ENCODE data around the gene MUC3A. TPM values are rescaled to one million over a fixed set of nuclear protein-coding genes. Genes with fewer than 3 reads are reported as not detected.

MUC3A gene
- total and polyA plus RNA-seq, 8 donors: 0.45 to 527 (median 0.97) TPM

- Histone ChIP-seq H3K4me3 (no peak overlapping the region), H3K9me3 (no peaks in the 10 kb centered on the region), H3K36me3 (no peaks in the 10 kb centered on the region), H3K4me1 (peaks cover 15 to 22% (median 20%) of the 10 kb centered on the region in 4 donors), H3K27me3 (peaks cover 27 to 96% (median 57%) of the 10 kb centered on the region in 3 donors), H3K27ac (no peak overlapping the region)
- DNase-seq: no peak
- TF ChIP-seq POLR2AphosphoS5 (IDR thresholded peaks at IDR 0.05): no peak
- 73 to 79% (median 76%) methylated on average over 8 of the region's 8 CpGs for WGBS, 5 donors
- intact Hi-C loops (cut with DNase I; ENCODE audit: low total_unique reads): no loop called here
Observed at GRCh38 chr7:100963874-100964273, 14.5 kb downstream of the MUC3A start.

- Histone ChIP-seq H3K27me3 (peaks cover 27 to 96% (median 58%) of the 10 kb centered on the region in 3 donors), H3K4me3 (no peak overlapping the region), H3K9me3 (no peaks in the 10 kb centered on the region), H3K4me1 (peaks cover 15 to 22% (median 20%) of the 10 kb centered on the region in 4 donors), H3K27ac (no peak overlapping the region), H3K36me3 (no peaks in the 10 kb centered on the region)
- 32 to 51% (median 43%) methylated on average over 7 of the region's 7 CpGs for WGBS, 5 donors
- intact Hi-C loops (cut with DNase I; ENCODE audit: low total_unique reads): no loop called here
- DNase-seq: no peak
- TF ChIP-seq EP300 (IDR thresholded peaks at IDR 0.05) (no peak), POLR2AphosphoS5 (IDR thresholded peaks at IDR 0.05) (no peak), CTCF (IDR thresholded peaks at IDR 0.05) (no peak), POLR2A (IDR thresholded peaks at IDR 0.05) (no peak)
Observed at GRCh38 chr7:100964630-100965029, 15.3 kb downstream of the MUC3A start.

GRCh38 chr7:100965045-100965722, 15.8 kb downstream of the MUC3A start:
- 15 to 26% (median 20%) methylated on average over 23 to 25 of the region's 25 CpGs for WGBS, 5 donors
- intact Hi-C loops (cut with DNase I; ENCODE audit: low total_unique reads): no loop called here
- Histone ChIP-seq H3K9me3 (no peaks in the 10 kb centered on the region), H3K27ac (no peak overlapping the region), H3K36me3 (no peaks in the 10 kb centered on the region), H3K4me1 (peaks cover 15 to 22% (median 20%) of the 10 kb centered on the region in 4 donors), H3K27me3 (peaks cover 27 to 96% (median 64%) of the 10 kb centered on the region in 3 donors), H3K4me3 (peak overlapping the region in 2 of 4 donors; percentile 39 to 50)
- TF ChIP-seq POLR2A (IDR thresholded peaks at IDR 0.05): no peak
- TF ChIP-seq POLR2AphosphoS5 (IDR thresholded peaks at IDR 0.05): no peak
- TF ChIP-seq CTCF (IDR thresholded peaks at IDR 0.05): no peak
- no peak for TF ChIP-seq EP300 (IDR thresholded peaks at IDR 0.05)
- DNase-seq: no peak

- Histone ChIP-seq H3K27ac (no peak overlapping the region), H3K36me3 (no peaks in the 10 kb centered on the region), H3K9me3 (no peaks in the 10 kb centered on the region), H3K4me1 (peaks cover 15 to 22% (median 20%) of the 10 kb centered on the region in 4 donors), H3K4me3 (peak overlapping the region; percentile 21 to 50 (median 36)), H3K27me3 (peaks cover 27 to 92% (median 63%) of the 10 kb centered on the region in 3 donors)
- intact Hi-C loops (cut with DNase I; ENCODE audit: low total_unique reads): no loop called here
- 3 to 5% (median 4%) methylated on average over 43 to 58 of the region's 58 CpGs for WGBS, 5 donors
- no peak for TF ChIP-seq POLR2AphosphoS5 (IDR thresholded peaks at IDR 0.05)
- no peak for TF ChIP-seq EP300 (IDR thresholded peaks at IDR 0.05)
- TF ChIP-seq CTCF (IDR thresholded peaks at IDR 0.05): peak in 4 of 7 experiments; percentile 28 to 74 (median 58)
- peak; percentile 76 to 93 for DNase-seq
Observed at GRCh38 chr7:100965723-100966541, 16.6 kb downstream of the MUC3A start.
